AG09319 (cell line): ENCODE results near the gene SBF2.

Experiments
- DNase-seq: peaks from one replicate; pipeline ENCODE4 v3.0.0-alpha.2; 2010; ENCODE audit warnings: low read depth; ENCODE audit errors: extremely low read depth
- TF ChIP-seq, protein P1 (sequence below): IDR thresholded peaks from 2 replicates; pipeline ENCODE4 v1.5.1; 2011; ENCODE audit warnings: low read depth, mild to moderate bottlenecking, inconsistent platforms, low read length, moderate library complexity

SBF2 gene

DNA sequence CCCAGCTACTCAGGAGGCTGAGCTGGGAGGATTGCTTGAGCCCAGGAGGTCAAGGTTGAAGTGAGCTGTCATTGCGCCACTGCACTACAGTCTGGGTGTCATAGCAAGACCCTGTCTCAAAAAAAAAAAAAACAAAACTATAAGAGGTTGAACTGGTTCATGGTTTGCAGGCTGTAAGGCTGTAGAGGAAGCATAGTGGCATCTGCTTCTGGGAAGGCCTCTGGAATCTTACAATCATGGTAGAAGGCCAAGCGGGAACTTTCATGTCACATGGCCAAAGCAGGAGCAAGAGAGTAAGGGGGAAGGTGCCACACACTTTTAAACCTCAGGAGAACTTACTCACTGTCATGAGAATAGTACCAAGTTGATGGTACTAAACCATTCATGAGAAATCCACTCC, 520.5 kb downstream of the SBF2 start:
- TF ChIP-seq, protein P1, sequence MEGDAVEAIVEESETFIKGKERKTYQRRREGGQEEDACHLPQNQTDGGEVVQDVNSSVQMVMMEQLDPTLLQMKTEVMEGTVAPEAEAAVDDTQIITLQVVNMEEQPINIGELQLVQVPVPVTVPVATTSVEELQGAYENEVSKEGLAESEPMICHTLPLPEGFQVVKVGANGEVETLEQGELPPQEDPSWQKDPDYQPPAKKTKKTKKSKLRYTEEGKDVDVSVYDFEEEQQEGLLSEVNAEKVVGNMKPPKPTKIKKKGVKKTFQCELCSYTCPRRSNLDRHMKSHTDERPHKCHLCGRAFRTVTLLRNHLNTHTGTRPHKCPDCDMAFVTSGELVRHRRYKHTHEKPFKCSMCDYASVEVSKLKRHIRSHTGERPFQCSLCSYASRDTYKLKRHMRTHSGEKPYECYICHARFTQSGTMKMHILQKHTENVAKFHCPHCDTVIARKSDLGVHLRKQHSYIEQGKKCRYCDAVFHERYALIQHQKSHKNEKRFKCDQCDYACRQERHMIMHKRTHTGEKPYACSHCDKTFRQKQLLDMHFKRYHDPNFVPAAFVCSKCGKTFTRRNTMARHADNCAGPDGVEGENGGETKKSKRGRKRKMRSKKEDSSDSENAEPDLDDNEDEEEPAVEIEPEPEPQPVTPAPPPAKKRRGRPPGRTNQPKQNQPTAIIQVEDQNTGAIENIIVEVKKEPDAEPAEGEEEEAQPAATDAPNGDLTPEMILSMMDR = no peak
- no peak for DNase-seq

DNA sequence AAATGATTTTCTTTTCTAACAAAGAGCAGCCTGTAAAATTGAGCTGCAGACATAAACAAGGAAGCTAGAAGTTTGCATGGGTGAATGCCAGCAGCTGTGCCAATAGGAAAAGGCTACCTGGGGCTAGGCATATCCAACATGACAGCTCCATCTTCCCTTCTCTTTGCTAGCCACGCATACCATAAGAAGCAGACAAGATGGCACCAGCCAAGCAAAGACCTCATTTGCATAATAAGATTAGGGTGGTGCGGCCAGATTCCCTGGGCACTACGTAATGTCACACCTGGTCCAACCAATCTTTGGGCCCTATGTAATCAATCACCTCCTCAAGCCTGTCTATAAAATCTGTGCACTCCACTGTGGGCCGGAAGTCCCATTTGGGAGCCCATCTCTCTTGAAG, 521.8 kb downstream of the SBF2 start:
- TF ChIP-seq, protein P1 = no peak
- no peak for DNase-seq

DNA sequence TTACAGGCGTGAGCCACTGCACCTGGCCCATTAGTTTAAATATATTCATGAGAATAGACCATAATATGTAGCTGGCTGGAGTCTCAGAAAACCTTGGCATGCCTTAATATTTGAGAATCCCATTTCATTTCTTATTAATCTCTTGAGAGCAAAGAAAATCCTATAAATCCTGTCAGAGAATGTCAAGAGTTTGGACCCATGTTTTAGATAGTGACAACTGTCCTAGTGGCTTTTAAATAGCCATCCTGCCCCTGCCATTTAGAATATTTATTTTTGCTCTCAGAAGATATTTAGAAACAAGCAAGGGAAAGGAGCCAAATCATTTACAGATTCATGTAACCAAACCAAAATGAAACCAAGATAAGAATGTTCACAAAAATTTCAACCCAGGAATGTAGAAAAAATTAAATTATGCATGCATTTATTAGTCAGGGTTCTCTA, 522.9 kb downstream of the SBF2 start:
- TF ChIP-seq, protein P1 = no peak
- DNase-seq = no peak

- TF ChIP-seq, protein P1 = no peak
These were observed 524.4 kb downstream of the SBF2 start for GRCh38 chr11:9769621-9770020.

GRCh38 chr11:9765320-9766101, 528.5 kb downstream of the SBF2 start:
- DNase-seq = no peak
- TF ChIP-seq, protein P1 = no peak

More at GRCh38 chr11:9769621-9770020, 524.4 kb downstream of the SBF2 start:
- no peak for DNase-seq

DNA sequence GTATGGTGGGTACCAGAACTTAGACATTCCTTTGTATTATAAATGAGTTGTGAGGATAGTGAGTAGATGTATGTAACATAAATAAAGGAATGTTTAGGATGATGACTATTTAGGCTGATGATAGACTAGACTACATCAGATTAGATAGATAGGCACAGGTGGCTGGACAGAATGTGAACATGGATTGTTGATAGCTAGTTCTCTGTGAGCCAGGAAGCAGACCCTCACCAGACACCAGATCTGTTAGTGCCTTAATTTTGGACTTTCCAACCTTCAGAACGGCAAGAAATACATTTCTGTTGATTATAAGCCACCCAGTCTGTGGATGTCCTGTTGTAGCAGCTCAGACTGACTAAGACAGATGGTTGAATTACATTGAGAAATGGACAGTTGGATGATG, 530.7 kb downstream of the SBF2 start:
- DNase-seq = no peak
- TF ChIP-seq, protein P1 = no peak

DNA sequence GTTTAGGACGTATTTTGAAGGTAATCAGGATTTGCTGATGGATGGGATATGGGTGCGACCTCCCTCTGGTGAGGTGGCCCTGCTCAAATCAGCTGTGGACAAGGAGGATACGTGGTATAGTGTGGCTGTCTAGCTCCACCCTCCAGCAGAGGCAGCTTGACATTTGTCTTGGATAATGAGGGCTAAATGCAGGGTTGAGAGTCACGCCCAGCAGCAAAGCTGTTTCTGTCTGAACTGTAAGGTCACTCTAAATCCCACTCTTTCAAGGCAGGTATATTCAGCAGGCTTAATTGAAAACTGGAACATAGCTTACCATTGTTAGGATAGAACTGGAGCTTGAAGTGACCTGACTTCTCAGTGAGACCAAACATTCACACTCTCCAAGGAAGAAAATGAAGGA, 531.5 kb downstream of the SBF2 start:
- TF ChIP-seq, protein P1 = no peak
- DNase-seq = no peak
